NCI-H2107 (cell line): ENCODE data around the gene GMIP.

Source experiments
- DNase-seq: peaks from one replicate; lab custom pipeline; 2025; lab: John Stamatoyannopoulos, UW

GMIP gene

DNA sequence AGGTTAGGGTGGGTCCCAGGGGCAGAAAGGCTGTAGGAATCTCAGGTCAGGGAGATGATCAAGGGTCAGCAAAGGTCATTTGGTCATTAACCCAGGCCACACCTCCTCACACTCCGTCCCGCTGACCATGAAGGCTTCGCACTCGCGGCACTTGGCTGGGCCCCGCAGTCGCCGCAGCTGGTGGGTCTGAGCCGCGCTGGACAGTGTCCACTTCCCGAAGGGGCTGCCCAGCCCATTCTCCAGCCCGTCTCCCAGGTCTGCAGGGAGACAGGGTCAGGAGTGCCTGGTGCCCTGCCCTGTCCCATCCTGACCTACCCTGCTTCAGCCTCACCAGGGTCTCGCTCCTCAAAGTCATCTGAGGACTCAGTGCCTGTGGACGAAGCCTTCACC is 8.1 kb downstream of the GMIP start:
- DNase-seq = no peak

DNA sequence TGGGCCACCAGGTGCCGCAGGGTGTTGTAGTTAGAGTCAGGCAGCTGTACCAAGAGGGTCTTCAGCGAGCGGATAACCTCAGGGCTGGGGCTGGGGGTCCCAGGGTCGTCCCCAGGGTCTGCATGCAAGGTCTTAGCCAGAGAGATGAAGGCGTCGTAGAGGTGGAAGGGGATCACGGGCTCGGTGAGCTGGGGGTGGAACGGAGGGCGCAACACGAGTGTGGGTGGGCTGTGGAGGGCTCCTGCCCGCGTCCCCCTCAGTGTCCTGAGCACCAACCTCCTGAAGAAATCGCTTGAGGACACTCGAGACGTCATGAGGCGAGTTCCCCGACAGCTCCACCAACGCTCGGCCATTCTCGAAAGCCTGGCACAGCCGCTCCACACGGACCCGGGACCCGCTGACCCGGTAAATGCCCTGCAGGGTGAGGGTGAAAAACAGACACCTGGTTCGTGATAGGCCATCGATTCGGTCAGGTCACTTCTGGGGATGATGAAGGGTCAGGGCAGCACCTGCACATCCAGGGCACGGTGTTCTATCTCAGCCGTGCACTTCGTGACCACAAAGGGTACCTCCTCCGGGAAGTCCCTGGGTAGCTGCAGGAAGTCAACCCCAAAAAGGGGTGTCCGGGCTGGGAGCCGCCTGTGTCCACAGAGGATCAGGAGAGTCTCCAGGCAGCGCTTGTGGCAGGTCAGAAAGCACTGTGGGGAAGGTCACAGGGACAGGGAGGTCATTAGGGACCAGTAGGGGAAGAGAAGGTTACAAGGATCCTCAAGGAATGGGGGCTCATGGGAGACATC is 8.7 kb downstream of the GMIP start:
- no peak for DNase-seq

GRCh38 chr19:19633711-19634515 is 9.5 kb downstream of the GMIP start:
- DNase-seq = no peak

DNA sequence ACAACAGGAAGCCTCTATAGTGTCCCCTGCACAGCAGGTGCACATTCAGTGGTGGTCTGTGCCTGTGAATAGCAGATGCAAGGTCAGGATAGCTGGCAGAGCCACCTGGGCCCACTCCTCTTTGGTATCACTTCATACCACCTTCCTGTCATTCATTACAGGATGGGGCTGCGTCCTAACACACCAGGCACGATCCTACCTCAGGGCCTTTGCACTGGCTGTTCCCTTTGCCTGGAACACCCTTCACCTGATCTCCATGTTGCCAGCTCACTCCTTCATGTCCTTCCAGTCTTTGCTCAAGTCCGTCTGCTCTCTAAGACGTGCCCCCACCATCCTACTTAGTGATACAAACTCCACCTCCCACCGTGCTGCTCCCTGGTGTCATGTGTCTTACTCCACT is 10.8 kb downstream of the GMIP start:
- no peak for DNase-seq

GRCh38 chr19:19631346-19631745 is 12.1 kb downstream of the GMIP start:
- DNase-seq = no peak

GRCh38 chr19:19630426-19630825 is 13.0 kb downstream of the GMIP start:
- no peak for DNase-seq

GRCh38 chr19:19630062-19630414 is 13.4 kb downstream of the GMIP start:
- no peak for DNase-seq

DNA sequence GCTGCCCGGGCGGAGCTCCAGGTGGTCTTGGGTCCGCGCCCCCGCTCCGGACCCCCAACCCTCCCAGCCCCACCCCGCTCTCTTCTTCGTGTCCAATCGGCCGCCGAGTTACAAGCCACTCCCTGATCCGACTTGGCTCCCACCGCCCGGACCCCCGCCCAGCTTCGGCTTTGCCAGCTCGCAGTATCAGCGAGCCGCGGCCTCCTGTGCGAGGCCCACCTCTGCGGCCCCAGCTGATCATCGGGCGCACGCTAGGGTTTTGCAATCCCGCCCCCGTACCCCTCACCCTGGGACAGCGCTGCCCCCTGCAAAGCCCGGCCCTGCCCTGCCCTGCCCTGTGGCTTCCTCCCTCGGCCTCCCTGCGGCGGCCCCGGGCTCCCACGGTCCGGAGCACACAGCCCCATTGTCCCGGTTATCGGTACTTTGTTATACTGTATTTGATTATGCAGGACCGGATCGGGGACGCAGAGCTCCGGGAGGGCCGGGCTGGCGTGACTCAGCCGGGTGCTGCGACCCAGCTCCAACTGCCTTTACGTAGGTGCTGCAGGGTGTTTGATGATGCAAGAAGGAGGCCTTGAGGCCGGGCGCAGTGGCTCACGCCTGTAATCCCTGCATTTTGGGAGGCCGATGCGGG is 14.8 kb downstream of the GMIP start:
- DNase-seq = no peak

- peak; percentile 35 for DNase-seq
Measured at GRCh38 chr19:19627621-19628500, 15.6 kb downstream of the GMIP start, which contains the start of gene LPAR2. Gene LPAR2, minus strand, starts transcription at chr19:19628220. Its CDS starts 945 bp downstream, at chr19:19627275.

DNA sequence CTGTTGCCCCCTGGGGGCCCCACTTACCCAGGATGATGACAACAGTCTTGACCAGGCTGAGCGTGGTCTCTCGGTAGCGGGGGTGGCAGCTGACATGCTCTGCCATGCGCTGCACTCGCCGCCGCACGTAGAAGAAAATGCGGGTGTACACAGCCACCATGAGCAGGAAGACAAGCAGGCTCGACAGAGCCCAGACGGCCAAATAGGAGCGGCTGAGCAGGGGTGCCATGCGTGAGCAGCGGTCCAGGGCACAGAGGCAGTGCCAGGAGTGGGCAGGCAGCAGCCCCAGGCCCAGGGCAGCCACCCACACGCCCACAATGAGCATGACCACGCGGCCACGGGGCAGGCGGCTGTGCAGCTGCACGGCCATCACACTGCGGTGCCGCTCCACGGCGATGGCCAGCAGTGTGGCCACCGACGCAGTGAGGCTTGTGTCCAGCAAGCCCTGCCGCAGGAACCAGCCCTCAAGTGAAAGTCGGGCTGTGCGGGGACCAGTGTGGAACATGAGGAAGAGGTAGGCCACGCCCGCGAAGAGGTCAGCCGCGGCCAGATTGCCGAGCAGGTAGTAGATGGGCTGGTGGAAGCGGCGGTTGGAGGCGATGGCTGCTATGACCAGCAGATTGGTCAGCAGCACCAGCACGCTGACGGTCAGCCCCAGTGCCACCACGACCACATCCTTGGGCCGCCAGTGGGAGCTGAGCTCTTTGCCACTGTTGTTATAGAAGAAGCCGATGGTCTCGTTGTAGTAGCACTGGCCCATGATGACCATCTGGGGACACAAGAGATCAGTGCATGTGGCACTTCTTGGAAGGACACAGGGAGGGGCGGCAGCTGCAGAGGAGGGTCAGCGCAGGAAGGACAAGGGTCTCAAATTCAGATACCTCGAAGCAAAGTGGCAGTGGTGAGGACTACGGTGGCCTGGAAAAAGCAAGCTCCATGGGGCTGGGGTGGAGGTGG is 16.7 kb downstream of the GMIP start:
- no peak for DNase-seq

- DNase-seq = no peak
Measured at GRCh38 chr19:19624032-19624570, 19.4 kb downstream of the GMIP start.

- no peak for DNase-seq
Measured at GRCh38 chr19:19623383-19623782, 20.1 kb downstream of the GMIP start.

GRCh38 chr19:19619849-19620210 is 23.6 kb downstream of the GMIP start:
- DNase-seq = no peak

DNA sequence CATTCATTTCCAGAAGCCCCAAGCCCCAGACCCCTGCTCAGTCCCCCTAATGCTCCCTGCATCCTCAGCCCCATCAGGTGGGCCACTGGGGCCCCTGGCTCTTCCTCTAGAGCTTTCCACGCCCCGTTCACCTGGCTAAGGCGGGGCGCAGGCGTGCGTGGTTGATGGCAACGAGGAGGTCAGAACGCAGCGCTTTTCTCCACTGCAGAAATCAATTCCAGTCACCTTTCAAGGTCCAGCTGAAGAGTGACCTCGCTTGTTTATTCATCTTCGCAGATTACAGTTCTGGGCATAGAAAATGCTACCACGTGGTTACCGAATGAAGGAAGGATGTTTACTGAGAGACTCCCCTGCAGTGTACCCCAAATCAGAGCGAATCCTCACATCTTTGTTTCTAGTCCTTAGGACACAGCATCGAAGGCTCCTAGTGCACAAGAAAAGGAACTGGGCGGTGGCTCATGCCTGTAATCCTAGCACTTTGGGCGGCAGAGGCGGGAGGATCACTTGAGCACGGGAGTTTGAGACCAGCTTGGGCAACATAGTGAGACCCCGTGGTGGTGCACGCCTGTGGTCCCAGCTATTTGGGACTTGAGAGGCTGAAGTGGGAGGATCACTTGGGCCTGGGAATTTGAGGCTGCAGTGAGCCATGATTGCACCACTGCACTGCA is 24.1 kb downstream of the GMIP start:
- no peak for DNase-seq

- DNase-seq = peak; percentile 93
Measured at GRCh38 chr19:19618219-19619051, 25.0 kb downstream of the GMIP start, which contains the start of gene PBX4. Gene PBX4, minus strand, starts transcription at chr19:19618687. Its CDS starts 58 bp downstream, at chr19:19618629.

DNA sequence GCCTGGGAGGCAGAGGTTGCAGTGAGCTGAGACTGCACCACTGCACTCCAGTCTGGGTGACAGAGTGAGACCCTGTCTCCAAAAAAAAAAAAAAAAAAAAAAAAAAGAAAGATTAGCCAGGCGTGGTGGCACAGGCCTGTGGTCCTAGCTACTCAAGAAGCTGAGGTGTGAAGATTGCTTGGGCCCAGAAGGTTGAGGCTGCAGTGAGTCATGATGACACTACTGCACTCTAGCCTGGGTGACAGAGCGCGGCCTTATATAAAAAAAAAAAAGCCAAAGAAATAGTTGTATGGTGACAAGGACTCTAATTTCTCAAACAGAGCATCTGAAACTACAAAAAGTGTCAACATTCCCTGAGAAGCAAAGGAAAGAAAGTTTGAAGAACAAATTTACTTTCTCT is 28.4 kb downstream of the GMIP start:
- no peak for DNase-seq

- no peak for DNase-seq
Measured at GRCh38 chr19:19613506-19613905, 30.0 kb downstream of the GMIP start.

DNA sequence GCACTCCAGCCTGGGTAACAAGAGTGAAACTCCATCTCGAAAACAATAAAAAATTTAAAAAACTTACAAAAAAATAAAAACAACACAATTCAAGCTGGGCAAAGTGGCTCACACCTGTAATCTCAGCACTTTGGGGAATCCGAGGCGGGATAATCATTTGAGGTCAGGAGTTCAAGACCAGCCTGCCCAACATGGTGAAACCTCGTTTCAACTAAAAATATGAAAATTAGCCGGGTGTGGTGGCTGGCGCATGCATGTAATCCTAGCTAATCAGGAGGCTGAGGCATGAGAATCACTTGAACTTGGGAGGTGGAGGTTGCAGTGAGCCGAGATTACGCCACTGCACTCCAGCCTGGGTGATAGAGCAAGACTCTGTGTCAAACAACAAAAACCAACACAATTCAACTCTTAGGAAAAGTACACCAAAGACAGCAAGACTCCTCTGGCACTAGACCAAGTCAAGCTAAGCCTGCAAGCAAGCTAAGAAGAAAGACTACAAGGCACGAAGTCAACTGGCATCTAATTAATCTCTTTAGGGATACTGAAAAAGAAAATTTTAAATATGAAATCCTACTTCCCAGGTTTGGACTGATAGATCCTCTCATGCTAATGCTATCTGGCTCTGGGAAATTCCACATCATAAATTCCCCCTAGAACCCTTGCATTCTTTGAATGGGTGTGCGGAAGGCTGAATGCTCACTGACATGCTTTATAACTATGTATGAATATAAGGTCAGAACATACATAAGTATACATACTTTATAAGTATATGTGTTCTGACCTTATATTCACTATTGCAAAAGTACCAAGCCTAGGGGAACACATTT is 32.9 kb downstream of the GMIP start:
- DNase-seq = no peak
